Liver (tissue), 3 donors: ENCODE measurements around the gene COPZ2.

Source experiments
- EGR1 ChIP-seq, 2 donors: IDR thresholded peaks; 2 replicates each; pipeline ENCODE4 v1.6.1; 2016 to 2018; ENCODE audit warnings: antibody characterized with exemption in 2 of 2, low read depth in 2 of 2
- HNF4G ChIP-seq: IDR thresholded peaks from 2 replicates; pipeline ENCODE4 v1.6.1; 2016; ENCODE audit warnings: antibody characterized with exemption
- YY1 ChIP-seq: IDR thresholded peaks from 2 replicates; pipeline ENCODE4 v1.6.1; 2016; ENCODE audit warnings: antibody characterized with exemption, mild to moderate bottlenecking
- TF ChIP-seq, protein P1 (sequence below): IDR thresholded peaks from 2 replicates; pipeline ENCODE4 v1.6.1; 2016; ENCODE audit warnings: antibody characterized with exemption
- TF ChIP-seq, protein P2 (sequence below): fragments of 150-350 bp; IDR thresholded peaks from 2 replicates; pipeline ENCODE4 v1.5.1; 2017; ENCODE audit warnings: improper control_type of control experiment, low read depth, low read length; ENCODE audit not compliant: missing input control
- donor health status: healthy.
- donor health status: healthy.

DNA sequence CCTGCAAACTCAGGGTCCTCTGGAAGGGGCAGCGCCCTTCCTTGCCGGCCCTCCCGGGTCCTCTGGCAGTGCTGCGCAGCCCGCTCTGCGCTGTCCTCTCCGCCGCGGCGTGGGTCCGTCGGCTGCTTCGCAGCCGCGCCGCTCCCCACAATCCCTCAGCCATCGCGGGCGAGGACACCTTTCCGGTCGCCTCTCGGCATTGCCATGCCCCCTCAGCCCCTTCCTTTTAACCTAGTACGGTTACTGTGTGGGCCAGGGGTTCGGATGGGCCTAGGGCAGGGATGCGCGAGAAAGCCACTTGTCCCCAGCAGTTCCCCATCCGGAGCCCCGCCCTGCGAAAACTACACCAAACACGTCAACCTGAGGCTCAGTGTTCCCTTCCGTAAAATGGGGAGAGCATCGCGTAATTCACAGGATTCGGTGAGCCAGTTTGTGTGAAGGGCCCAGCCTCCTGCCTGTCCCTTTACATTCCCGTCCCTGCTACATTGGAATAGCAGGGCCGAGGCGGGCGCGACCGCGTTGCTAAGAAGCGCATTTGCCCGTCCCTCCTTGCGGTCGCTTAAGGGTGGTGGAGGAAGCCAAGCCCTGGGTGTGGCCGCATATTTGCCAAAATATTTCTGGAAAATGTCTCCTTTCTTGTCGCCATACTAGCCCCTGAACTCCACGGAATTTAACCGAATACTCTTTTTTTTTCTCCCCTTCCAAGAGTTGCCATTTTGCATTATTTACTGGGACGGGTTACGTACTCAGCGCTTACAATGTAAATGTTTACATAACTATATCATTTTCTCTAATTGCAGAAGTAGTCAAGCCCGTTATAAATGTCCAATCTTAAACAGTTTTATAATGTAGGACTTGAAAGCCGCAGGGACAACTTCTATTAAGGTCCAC, 13.2 kb downstream of the COPZ2 start:
- no peak for TF ChIP-seq YY1
- TF ChIP-seq EGR1 (IDR thresholded peaks at IDR 0.05; ENCODE audit: low read depth in 2 of 2), result no peak
- no peak for TF ChIP-seq HNF4G
- TF ChIP-seq, protein P1, sequence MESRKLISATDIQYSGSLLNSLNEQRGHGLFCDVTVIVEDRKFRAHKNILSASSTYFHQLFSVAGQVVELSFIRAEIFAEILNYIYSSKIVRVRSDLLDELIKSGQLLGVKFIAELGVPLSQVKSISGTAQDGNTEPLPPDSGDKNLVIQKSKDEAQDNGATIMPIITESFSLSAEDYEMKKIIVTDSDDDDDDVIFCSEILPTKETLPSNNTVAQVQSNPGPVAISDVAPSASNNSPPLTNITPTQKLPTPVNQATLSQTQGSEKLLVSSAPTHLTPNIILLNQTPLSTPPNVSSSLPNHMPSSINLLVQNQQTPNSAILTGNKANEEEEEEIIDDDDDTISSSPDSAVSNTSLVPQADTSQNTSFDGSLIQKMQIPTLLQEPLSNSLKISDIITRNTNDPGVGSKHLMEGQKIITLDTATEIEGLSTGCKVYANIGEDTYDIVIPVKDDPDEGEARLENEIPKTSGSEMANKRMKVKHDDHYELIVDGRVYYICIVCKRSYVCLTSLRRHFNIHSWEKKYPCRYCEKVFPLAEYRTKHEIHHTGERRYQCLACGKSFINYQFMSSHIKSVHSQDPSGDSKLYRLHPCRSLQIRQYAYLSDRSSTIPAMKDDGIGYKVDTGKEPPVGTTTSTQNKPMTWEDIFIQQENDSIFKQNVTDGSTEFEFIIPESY, result no peak
- TF ChIP-seq, protein P2, sequence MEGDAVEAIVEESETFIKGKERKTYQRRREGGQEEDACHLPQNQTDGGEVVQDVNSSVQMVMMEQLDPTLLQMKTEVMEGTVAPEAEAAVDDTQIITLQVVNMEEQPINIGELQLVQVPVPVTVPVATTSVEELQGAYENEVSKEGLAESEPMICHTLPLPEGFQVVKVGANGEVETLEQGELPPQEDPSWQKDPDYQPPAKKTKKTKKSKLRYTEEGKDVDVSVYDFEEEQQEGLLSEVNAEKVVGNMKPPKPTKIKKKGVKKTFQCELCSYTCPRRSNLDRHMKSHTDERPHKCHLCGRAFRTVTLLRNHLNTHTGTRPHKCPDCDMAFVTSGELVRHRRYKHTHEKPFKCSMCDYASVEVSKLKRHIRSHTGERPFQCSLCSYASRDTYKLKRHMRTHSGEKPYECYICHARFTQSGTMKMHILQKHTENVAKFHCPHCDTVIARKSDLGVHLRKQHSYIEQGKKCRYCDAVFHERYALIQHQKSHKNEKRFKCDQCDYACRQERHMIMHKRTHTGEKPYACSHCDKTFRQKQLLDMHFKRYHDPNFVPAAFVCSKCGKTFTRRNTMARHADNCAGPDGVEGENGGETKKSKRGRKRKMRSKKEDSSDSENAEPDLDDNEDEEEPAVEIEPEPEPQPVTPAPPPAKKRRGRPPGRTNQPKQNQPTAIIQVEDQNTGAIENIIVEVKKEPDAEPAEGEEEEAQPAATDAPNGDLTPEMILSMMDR, result no peak
